GM23338 (cell line): ENCODE results near the gene VANGL1. TPM values are rescaled to one million over a fixed set of nuclear protein-coding genes. Genes with fewer than 3 reads are reported as not detected.

Experiments
- ATAC-seq: fragments of 200-7000 bp; cut with Tn5 transposase; 3 replicates; pipeline ENCODE4 v1.9.1; 2020
- DNase-seq: peaks from one replicate; pipeline ENCODE4 v3.0.0-alpha.2; 2015; ENCODE audit warnings: low spot score
- H2AFZ ChIP-seq: fragments of 200-600 bp; sonication (generic); 2 replicates; pipeline ENCODE4 v1.8.0; 2016; ENCODE audit warnings: antibody characterized with exemption, mild to moderate bottlenecking, moderate library complexity
- H3F3A ChIP-seq: fragments of 200-600 bp; sonication (generic); replicated peaks from 2 replicates; pipeline ENCODE4 v1.8.0; 2017; ENCODE audit warnings: antibody characterized with exemption, mixed run types, low read depth
- H3K27ac ChIP-seq: fragments of 200-600 bp; sonication (generic); 2 replicates; pipeline ENCODE4 v1.6.1; 2016; ENCODE audit warnings: low read depth
- H3K27me3 ChIP-seq: fragments of 200-600 bp; sonication (generic); 2 replicates; pipeline ENCODE4 v1.8.0; 2016; ENCODE audit warnings: mild to moderate bottlenecking, mixed run types, moderate library complexity; ENCODE audit not compliant: insufficient read depth
- H3K36me3 ChIP-seq: fragments of 200-600 bp; sonication (generic); 2 replicates; pipeline ENCODE4 v1.8.0; 2016; ENCODE audit warnings: mild to moderate bottlenecking; ENCODE audit not compliant: insufficient read depth
- H3K4me1 ChIP-seq: fragments of 200-600 bp; sonication (generic); 2 replicates; pipeline ENCODE4 v1.8.0; 2016; ENCODE audit warnings: mild to moderate bottlenecking, moderate library complexity; ENCODE audit not compliant: insufficient read depth
- H3K4me2 ChIP-seq: fragments of 200-600 bp; sonication (generic); 2 replicates; pipeline ENCODE4 v1.7.1; 2017; ENCODE audit warnings: mixed run types
- H3K4me3 ChIP-seq: fragments of 200-600 bp; sonication (generic); 2 replicates; pipeline ENCODE4 v1.6.1; 2016; ENCODE audit warnings: mixed run types
- H3K79me2 ChIP-seq: fragments of 200-600 bp; sonication (generic); replicated peaks from 2 replicates; pipeline ENCODE4 v1.8.0; 2017; ENCODE audit warnings: mild to moderate bottlenecking; ENCODE audit not compliant: insufficient read depth
- H3K9me2 ChIP-seq: fragments of 200-600 bp; sonication (generic); 2 replicates; pipeline ENCODE4 v1.8.0; 2017; ENCODE audit not compliant: insufficient read depth
- H4K20me1 ChIP-seq: fragments of 200-600 bp; sonication (generic); replicated peaks from 2 replicates; pipeline ENCODE4 v1.8.0; 2017; ENCODE audit warnings: mild to moderate bottlenecking; ENCODE audit not compliant: insufficient read depth
- H3K27ac Mint-ChIP-seq: 2 replicates; pipeline ENCODE4 v1.8.0; 2020; ENCODE audit warnings: inconsistent platforms, mild to moderate bottlenecking, moderate library complexity, mixed read lengths
- H3K27me3 Mint-ChIP-seq: 3 replicates; pipeline ENCODE4 v1.8.0; 2022; ENCODE audit warnings: low read depth, mild to moderate bottlenecking, moderate library complexity, mixed read lengths, inconsistent platforms; ENCODE audit not compliant: insufficient read depth, poor library complexity
- H3K36me3 Mint-ChIP-seq: 3 replicates; pipeline ENCODE4 v1.8.0; 2021; ENCODE audit warnings: low read depth, mild to moderate bottlenecking, inconsistent platforms, moderate library complexity, mixed read lengths
- H3K4me1 Mint-ChIP-seq: 3 replicates; pipeline ENCODE4 v1.8.0; 2020; ENCODE audit warnings: mild to moderate bottlenecking, inconsistent platforms, mixed read lengths
- H3K4me3 Mint-ChIP-seq: 3 replicates; pipeline ENCODE4 v1.8.0; 2021; ENCODE audit warnings: moderate library complexity, mild to moderate bottlenecking, inconsistent platforms, mixed read lengths
- H3K9me3 Mint-ChIP-seq: 3 replicates; pipeline ENCODE4 v1.8.0; 2020; ENCODE audit warnings: moderate library complexity, mild to moderate bottlenecking, inconsistent platforms, mixed read lengths
- CREB1 ChIP-seq: fragments of 250-450 bp; sonication (Bioruptor Pico); IDR thresholded peaks from 2 replicates; pipeline ENCODE4 v1.5.0; 2020; ENCODE audit warnings: low read depth, mild to moderate bottlenecking, moderate library complexity
- EZH2phosphoT487 ChIP-seq: fragments of 200-600 bp; sonication (generic); IDR thresholded peaks from one replicate; pipeline ENCODE4 v1.8.1; 2018; ENCODE audit warnings: antibody characterized with exemption; ENCODE audit not compliant: unreplicated experiment
- POLR2AphosphoS5 ChIP-seq: IDR thresholded peaks from 2 replicates; pipeline ENCODE4 v1.6.1; 2016; ENCODE audit warnings: antibody characterized with exemption, low read depth
- ZNF331 ChIP-seq: fragments of 250-450 bp; sonication (Bioruptor Pico); IDR thresholded peaks from 2 replicates; pipeline ENCODE4 v1.5.0; 2020; ENCODE audit warnings: low read depth, mild to moderate bottlenecking, moderate library complexity
- polyA plus RNA-seq: library from polyadenylated mRNA; unstranded; fragments of >200 nt; fragmentation: Nextera tagmentation; extraction: Ambion mirVana; gene quantifications from 2 replicates; pipeline ENCODE4 v1.2.1, GENCODE V29; 2016
- total RNA-seq: library from RNA; depleted of rRNA; stranded (reverse); fragments of >200 nt; shearing (Covaris generic); gene quantifications from 2 replicates; pipeline ENCODE4 v1.2.3, GENCODE V29; 2014
- TF ChIP-seq, protein P1 (sequence below): fragments of 250-450 bp; sonication (Bioruptor Pico); IDR thresholded peaks from 2 replicates; pipeline ENCODE4 v1.5.0; 2020; ENCODE audit warnings: mild to moderate bottlenecking, moderate library complexity
- TF ChIP-seq, protein P2 (sequence below): IDR thresholded peaks from 2 replicates; pipeline ENCODE4 v1.6.1; 2016; ENCODE audit warnings: antibody characterized with exemption
- TF ChIP-seq, protein P3 (sequence below): IDR thresholded peaks from one replicate; pipeline ENCODE4 v1.6.1; 2018; ENCODE audit warnings: antibody characterized with exemption; ENCODE audit not compliant: unreplicated experiment

Gene VANGL1
- total and polyA plus RNA-seq, 2 experiments from 2014 or later = 4.4 to 14.4 TPM

DNA sequence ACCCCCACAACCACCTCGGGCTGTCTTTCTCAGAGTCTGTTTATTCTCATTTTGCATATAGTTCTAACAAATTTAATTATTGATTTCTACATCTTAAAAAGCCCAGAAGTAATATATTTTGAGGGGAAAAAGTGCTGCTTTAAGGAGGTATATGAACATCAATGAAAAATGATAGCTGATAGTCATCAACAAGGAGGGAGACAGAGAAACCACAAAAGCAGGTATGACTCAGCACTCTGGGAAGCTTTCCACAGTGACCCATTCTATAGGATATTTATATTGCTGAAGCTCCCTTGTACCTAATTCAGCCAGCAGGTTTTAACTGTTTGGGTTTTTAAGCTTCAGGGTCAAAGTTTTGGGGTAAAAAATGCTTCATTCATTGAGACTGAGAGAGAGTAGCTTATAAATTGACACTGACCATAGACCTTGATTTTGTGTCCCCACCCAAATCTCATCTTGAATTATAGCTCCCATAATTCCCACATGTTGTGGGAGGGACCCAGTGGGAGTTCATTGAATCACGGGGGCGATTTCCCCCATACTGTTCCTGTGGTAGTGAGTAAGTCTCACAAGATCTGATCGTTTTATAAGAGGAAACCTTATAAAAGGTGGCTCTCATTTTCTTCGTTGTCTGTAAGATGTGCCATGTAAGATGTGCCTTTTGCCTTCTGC is 27.4 kb downstream of the VANGL1 start (continued):
- TF ChIP-seq, protein P1, sequence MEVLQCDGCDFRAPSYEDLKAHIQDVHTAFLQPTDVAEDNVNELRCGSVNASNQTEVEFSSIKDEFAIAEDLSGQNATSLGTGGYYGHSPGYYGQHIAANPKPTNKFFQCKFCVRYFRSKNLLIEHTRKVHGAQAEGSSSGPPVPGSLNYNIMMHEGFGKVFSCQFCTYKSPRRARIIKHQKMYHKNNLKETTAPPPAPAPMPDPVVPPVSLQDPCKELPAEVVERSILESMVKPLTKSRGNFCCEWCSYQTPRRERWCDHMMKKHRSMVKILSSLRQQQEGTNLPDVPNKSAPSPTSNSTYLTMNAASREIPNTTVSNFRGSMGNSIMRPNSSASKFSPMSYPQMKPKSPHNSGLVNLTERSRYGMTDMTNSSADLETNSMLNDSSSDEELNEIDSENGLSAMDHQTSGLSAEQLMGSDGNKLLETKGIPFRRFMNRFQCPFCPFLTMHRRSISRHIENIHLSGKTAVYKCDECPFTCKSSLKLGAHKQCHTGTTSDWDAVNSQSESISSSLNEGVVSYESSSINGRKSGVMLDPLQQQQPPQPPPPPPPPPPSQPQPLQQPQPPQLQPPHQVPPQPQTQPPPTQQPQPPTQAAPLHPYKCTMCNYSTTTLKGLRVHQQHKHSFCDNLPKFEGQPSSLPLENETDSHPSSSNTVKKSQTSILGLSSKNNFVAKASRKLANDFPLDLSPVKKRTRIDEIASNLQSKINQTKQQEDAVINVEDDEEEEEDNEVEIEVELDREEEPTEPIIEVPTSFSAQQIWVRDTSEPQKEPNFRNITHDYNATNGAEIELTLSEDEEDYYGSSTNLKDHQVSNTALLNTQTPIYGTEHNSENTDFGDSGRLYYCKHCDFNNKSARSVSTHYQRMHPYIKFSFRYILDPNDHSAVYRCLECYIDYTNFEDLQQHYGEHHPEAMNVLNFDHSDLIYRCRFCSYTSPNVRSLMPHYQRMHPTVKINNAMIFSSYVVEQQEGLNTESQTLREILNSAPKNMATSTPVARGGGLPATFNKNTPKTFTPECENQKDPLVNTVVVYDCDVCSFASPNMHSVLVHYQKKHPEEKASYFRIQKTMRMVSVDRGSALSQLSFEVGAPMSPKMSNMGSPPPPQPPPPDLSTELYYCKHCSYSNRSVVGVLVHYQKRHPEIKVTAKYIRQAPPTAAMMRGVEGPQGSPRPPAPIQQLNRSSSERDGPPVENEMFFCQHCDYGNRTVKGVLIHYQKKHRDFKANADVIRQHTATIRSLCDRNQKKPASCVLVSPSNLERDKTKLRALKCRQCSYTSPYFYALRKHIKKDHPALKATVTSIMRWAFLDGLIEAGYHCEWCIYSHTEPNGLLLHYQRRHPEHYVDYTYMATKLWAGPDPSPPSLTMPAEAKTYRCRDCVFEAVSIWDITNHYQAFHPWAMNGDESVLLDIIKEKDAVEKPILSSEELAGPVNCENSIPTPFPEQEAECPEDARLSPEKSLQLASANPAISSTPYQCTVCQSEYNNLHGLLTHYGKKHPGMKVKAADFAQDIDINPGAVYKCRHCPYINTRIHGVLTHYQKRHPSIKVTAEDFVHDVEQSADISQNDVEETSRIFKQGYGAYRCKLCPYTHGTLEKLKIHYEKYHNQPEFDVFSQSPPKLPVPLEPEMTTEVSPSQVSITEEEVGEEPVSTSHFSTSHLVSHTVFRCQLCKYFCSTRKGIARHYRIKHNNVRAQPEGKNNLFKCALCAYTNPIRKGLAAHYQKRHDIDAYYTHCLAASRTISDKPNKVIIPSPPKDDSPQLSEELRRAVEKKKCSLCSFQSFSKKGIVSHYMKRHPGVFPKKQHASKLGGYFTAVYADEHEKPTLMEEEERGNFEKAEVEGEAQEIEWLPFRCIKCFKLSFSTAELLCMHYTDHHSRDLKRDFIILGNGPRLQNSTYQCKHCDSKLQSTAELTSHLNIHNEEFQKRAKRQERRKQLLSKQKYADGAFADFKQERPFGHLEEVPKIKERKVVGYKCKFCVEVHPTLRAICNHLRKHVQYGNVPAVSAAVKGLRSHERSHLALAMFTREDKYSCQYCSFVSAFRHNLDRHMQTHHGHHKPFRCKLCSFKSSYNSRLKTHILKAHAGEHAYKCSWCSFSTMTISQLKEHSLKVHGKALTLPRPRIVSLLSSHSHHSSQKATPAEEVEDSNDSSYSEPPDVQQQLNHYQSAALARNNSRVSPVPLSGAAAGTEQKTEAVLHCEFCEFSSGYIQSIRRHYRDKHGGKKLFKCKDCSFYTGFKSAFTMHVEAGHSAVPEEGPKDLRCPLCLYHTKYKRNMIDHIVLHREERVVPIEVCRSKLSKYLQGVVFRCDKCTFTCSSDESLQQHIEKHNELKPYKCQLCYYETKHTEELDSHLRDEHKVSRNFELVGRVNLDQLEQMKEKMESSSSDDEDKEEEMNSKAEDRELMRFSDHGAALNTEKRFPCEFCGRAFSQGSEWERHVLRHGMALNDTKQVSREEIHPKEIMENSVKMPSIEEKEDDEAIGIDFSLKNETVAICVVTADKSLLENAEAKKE = no peak
- no peak for TF ChIP-seq EZH2phosphoT487

DNA sequence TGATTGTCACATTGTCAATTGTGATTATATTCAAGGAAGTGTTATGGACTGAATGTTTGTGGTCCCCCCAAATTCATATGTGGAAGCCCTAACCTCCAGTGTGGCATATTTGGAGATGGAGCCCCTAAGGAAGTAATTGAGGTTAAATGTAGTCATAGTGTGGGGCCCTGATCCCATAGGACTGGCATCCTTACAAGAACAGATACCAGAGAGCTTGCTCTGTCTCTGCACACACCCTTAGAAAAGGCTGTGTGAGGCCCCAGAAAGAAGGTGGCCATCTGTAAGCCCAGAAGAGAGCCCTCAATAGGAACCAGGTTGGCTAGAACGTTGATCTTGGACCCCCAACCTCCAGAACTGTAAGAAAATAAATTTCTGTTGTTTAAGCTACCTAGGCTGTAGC is 28.1 kb downstream of the VANGL1 start:
- 0 out of 2 replicates have a peak overlapping the region, but pooled peaks have one; percentile 50 for H3K27ac ChIP-seq
- no peak overlapping the region for H3K4me2 ChIP-seq
- TF ChIP-seq CREB1 (CRISPR knock-in tag) (no peak), ZNF331 (no peak), POLR2AphosphoS5 (no peak)
- TF ChIP-seq, protein P2, sequence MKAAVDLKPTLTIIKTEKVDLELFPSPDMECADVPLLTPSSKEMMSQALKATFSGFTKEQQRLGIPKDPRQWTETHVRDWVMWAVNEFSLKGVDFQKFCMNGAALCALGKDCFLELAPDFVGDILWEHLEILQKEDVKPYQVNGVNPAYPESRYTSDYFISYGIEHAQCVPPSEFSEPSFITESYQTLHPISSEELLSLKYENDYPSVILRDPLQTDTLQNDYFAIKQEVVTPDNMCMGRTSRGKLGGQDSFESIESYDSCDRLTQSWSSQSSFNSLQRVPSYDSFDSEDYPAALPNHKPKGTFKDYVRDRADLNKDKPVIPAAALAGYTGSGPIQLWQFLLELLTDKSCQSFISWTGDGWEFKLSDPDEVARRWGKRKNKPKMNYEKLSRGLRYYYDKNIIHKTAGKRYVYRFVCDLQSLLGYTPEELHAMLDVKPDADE = no peak
- TF ChIP-seq, protein P3, sequence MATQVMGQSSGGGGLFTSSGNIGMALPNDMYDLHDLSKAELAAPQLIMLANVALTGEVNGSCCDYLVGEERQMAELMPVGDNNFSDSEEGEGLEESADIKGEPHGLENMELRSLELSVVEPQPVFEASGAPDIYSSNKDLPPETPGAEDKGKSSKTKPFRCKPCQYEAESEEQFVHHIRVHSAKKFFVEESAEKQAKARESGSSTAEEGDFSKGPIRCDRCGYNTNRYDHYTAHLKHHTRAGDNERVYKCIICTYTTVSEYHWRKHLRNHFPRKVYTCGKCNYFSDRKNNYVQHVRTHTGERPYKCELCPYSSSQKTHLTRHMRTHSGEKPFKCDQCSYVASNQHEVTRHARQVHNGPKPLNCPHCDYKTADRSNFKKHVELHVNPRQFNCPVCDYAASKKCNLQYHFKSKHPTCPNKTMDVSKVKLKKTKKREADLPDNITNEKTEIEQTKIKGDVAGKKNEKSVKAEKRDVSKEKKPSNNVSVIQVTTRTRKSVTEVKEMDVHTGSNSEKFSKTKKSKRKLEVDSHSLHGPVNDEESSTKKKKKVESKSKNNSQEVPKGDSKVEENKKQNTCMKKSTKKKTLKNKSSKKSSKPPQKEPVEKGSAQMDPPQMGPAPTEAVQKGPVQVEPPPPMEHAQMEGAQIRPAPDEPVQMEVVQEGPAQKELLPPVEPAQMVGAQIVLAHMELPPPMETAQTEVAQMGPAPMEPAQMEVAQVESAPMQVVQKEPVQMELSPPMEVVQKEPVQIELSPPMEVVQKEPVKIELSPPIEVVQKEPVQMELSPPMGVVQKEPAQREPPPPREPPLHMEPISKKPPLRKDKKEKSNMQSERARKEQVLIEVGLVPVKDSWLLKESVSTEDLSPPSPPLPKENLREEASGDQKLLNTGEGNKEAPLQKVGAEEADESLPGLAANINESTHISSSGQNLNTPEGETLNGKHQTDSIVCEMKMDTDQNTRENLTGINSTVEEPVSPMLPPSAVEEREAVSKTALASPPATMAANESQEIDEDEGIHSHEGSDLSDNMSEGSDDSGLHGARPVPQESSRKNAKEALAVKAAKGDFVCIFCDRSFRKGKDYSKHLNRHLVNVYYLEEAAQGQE = no peak

More for the DNA sequence above, 28.1 kb downstream of the VANGL1 start:
- ATAC-seq (no peak), DNase-seq (no peak)
- Histone ChIP-seq H4K20me1 (peaks cover 5% of the 10 kb centered on the region; the same call in 1 of the 2 replicates), H3K27me3 (no peaks in the 10 kb centered on the region), H3K4me3 (no peak overlapping the region), H3K36me3 (no peaks in the 10 kb centered on the region), H3F3A (no peaks in the 10 kb centered on the region), H3K79me2 (no peaks in the 10 kb centered on the region), H3K9me2 (0 out of 2 replicates have a peak, but pooled peaks cover 4% of the 10 kb centered on the region), H3K4me1 (no peaks in the 10 kb centered on the region), H2AFZ (no peak overlapping the region)
- H3K9me3 Mint-ChIP-seq = no peaks in the 10 kb centered on the region
- H3K36me3 Mint-ChIP-seq = peaks cover 29% of the 10 kb centered on the region
- H3K4me1 Mint-ChIP-seq = peaks cover 2% of the 10 kb centered on the region; the same call in 1 of the 3 replicates
- no peak overlapping the region for H3K4me3 Mint-ChIP-seq
- H3K27me3 Mint-ChIP-seq = no peaks in the 10 kb centered on the region
- H3K27ac Mint-ChIP-seq = no peak overlapping the region
